Cardiac muscle cell (in vitro differentiated cells and primary cell): ENCODE measurements around the gene ZNF740. TPM values are rescaled to one million over a fixed set of nuclear protein-coding genes. Genes with fewer than 3 reads are reported as not detected.
A peak's percentile ranks its signal among the peaks of the same experiment; 100 is the strongest.

Experiments
- DNase-seq, 2 donors: peaks; one replicate each; pipeline versions ENCODE4 v3.0.0 to v3.0.0-alpha.2; 2010 to 2017; ENCODE audit warnings: low read depth in 1 of 2, low spot score in 1 of 2
- H3K27ac ChIP-seq: fragments of 200-600 bp; sonication (generic); 2 replicates; pipeline ENCODE4 v1.5.1; 2016
- H3K27me3 ChIP-seq: fragments of 200-600 bp; sonication (generic); 2 replicates; pipeline ENCODE4 v1.6.0; 2016; ENCODE audit warnings: control low read depth
- H3K36me3 ChIP-seq: fragments of 200-600 bp; sonication (generic); 2 replicates; pipeline ENCODE4 v1.5.1; 2016; ENCODE audit warnings: control low read depth
- H3K4me1 ChIP-seq: fragments of 200-600 bp; sonication (generic); 2 replicates; pipeline ENCODE4 v1.8.1; 2017; ENCODE audit warnings: low read depth, mild to moderate bottlenecking, mixed run types
- H3K4me3 ChIP-seq: fragments of 200-600 bp; sonication (generic); 2 replicates; pipeline ENCODE4 v1.5.1; 2016; ENCODE audit warnings: mild to moderate bottlenecking
- H3K9me3 ChIP-seq: fragments of 200-600 bp; sonication (generic); 2 replicates; pipeline ENCODE4 v1.5.1; 2017; ENCODE audit warnings: low read depth, mild to moderate bottlenecking, control low read depth
- CTCF ChIP-seq: IDR thresholded peaks from 2 replicates; pipeline ENCODE4 v1.5.1; 2012; ENCODE audit warnings: low read depth, mild to moderate bottlenecking, low read length
- polyA plus RNA-seq: library from polyadenylated mRNA; unstranded; fragments of >200 nt; fragmentation: Nextera tagmentation; extraction: Ambion mirVana; gene quantifications from 2 replicates; pipeline ENCODE4 v1.2.1, GENCODE V29; 2016
- total RNA-seq: library from RNA; depleted of rRNA; stranded (reverse); fragments of >200 nt; gene quantifications from 2 replicates; pipeline ENCODE4 v1.2.3, GENCODE V29; 2016

The ZNF740 gene
- total and polyA plus RNA-seq, 2 experiments from 2014 or later: 4.4 to 20.5 TPM

- Histone ChIP-seq H3K27ac (no peak overlapping the region), H3K4me3 (no peak overlapping the region)
- peak in 1 of 2 donors; percentile 56 for DNase-seq
Observed at GRCh38 chr12:53217051-53217930, 36.8 kb downstream of the ZNF740 start.

DNA sequence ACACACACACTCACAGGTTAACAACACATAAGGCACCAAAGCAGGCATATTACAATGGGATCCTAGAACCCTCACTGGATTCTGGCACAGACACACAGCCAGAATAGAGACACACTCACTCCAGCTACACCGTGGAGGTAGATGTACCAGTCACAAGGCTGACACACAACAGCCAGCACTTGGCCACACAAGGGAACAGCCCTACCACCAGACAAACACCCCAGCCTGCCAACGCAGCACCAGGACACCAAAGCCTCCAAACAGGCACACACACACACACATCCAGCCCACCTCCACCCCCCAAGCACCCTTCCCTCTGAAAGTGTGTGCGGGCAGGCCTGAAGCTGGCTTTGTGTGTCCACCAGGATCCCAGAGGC, 37.4 kb downstream of the ZNF740 start:
- no peak for TF ChIP-seq CTCF
- H3K4me1 ChIP-seq: peaks cover 23% of the 10 kb centered on the region
- H3K27me3 ChIP-seq: no peaks in the 10 kb centered on the region
- peaks cover 2% of the 10 kb centered on the region for H3K36me3 ChIP-seq
- no peaks in the 10 kb centered on the region for H3K9me3 ChIP-seq
- no peak for DNase-seq
- H3K4me3 ChIP-seq: no peak overlapping the region
- no peak overlapping the region for H3K27ac ChIP-seq

More at GRCh38 chr12:53217051-53217930, 36.8 kb downstream of the ZNF740 start:
- Histone ChIP-seq H3K9me3 (no peaks in the 10 kb centered on the region), H3K27me3 (no peaks in the 10 kb centered on the region), H3K36me3 (peaks cover 4% of the 10 kb centered on the region), H3K4me1 (peaks cover 17% of the 10 kb centered on the region)
- TF ChIP-seq CTCF: no peak

DNA sequence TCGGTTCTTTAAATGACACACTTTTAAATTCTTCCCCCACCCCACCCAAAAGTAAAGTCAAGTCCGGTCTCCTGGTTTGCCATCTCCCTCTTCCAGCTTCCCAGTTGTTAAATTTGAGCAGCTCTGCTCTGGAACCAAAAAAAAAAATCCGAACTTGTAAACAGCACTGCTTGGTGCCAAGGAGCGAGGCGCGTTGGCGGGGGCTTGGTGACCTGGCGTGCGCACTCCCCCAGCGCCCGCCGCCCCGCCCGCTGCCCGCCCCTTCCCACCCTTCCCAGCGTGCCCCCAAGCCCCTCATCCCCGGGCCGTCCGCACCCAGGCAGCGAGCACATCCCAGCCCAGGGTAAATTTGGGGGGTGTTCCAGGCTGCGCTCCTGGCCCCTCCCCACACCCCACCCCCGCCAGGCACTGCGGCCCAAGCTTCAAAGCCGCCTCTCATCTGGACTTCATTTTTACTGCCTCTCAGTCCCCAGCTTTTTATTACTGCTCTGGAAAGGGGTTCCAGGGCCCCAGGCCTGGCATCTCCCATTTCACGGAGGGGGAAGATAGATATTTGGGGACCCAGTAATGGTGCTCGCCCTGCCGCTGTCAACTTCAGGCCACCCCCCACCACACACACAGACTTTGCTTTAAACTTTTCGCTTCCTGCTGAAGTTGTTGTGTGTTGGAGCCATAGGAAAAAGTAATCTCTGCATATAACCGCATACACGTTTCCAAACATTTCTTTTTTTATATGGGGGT, 38.2 kb downstream of the ZNF740 start:
- no peak for TF ChIP-seq CTCF
- no peaks in the 10 kb centered on the region for H3K27me3 ChIP-seq
- no peaks in the 10 kb centered on the region for H3K36me3 ChIP-seq
- peak in 1 of 2 donors; percentile 33 for DNase-seq
- H3K4me3 ChIP-seq: peak overlapping the region; percentile 55
- H3K4me1 ChIP-seq: peaks cover 31% of the 10 kb centered on the region
- H3K9me3 ChIP-seq: no peaks in the 10 kb centered on the region
- no peak overlapping the region for H3K27ac ChIP-seq

- DNase-seq: peak in 1 of 2 donors; percentile 56
- Histone ChIP-seq H3K9me3 (no peaks in the 10 kb centered on the region), H3K4me3 (peak overlapping the region; percentile 55), H3K27me3 (no peaks in the 10 kb centered on the region), H3K27ac (peak overlapping the region; percentile 9), H3K36me3 (no peaks in the 10 kb centered on the region), H3K4me1 (peaks cover 38% of the 10 kb centered on the region)
- no peak for TF ChIP-seq CTCF
Observed at GRCh38 chr12:53219292-53219955, 38.9 kb downstream of the ZNF740 start.

DNA sequence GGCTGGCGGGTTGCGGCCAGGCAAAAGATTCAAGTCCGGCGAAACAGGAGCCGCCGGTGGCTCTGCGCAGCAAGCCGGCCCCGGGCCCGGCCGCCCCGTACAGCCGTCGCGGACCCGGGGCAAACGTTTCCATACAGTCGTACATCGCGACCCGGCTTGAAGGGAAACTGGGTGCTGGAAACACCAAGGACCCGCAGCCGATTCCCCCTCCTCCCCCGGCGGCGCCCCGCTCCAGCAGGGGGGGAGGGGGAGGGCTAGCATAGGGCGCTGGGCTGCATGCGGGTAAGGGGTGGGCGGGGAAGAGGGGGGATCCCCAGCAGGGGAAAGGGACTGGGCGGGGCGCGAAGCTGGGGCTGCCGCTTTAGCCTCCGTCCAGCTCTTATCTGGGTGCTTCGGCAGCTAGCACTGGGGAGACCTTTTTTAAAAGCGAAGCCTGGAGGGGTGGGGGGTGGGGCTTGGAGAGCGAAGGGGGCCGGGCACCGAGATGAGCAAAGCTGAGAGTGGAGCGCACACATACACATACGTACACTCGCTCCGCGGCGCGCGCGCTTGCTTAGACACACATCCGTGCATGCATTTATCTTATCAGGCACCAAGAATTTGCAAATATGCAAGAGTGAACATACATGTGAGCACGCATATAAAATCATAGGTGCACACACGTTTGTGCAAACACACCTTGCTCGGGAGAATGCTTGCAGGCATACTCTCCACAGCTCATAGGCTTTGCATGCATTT, 39.6 kb downstream of the ZNF740 start:
- no peaks in the 10 kb centered on the region for H3K27me3 ChIP-seq
- no peak for TF ChIP-seq CTCF
- no peaks in the 10 kb centered on the region for H3K9me3 ChIP-seq
- peak; percentile 81 to 84 for DNase-seq
- peaks cover 46% of the 10 kb centered on the region for H3K4me1 ChIP-seq
- peak overlapping the region; percentile 55 for H3K4me3 ChIP-seq
- peak overlapping the region; percentile 93 for H3K27ac ChIP-seq
- H3K36me3 ChIP-seq: no peaks in the 10 kb centered on the region
